ENCODE measurements around the gene TMEM50A. TPM values are rescaled to one million over a fixed set of nuclear protein-coding genes. Genes with fewer than 3 reads are reported as not detected.

TMEM50A gene
- total and polyA plus RNA-seq, 2 of the 13 experiments (the other 11 are each of a cell fraction or from before 2014, with no cell fraction given), result 51.2 to 61.2 TPM

GRCh38 chr1:25338188-25338981, at the start of gene TMEM50A (continued):
- TF ChIP-seq KLF11 (CRISPR knock-in tag; IDR thresholded peaks at IDR 0.05), result 0 out of 2 replicates have a peak, but pooled peaks have one; percentile 59
- TF ChIP-seq IKZF4 (CRISPR knock-in tag; IDR thresholded peaks at IDR 0.05; ENCODE audit: borderline replicate concordance, low read depth, not compliant biosample characterization), result no peak
- peak; percentile 37; the same call in 1 of the 2 replicates for TF ChIP-seq IRF2 (CRISPR knock-in tag; IDR thresholded peaks at IDR 0.05)
- no peak for TF ChIP-seq STAG1 (CRISPR knock-in tag; IDR thresholded peaks at IDR 0.05)
- no peak for TF ChIP-seq SIN3B (IDR thresholded peaks at IDR 0.05; ENCODE audit: low read length)
- no peak for TF ChIP-seq ZFP37 (CRISPR knock-in tag; IDR thresholded peaks at IDR 0.05; ENCODE audit: borderline replicate concordance)
- peak; percentile 69 for TF ChIP-seq SALL1 (CRISPR knock-in tag; IDR thresholded peaks at IDR 0.05)
- TF ChIP-seq FOXM1 (CRISPR knock-in tag; IDR thresholded peaks at IDR 0.05), result no peak
- TF ChIP-seq ZNF382 (CRISPR knock-in tag; IDR thresholded peaks at IDR 0.05; ENCODE audit: borderline replicate concordance), result no peak
- TF ChIP-seq HINFP (CRISPR knock-in tag; IDR thresholded peaks at IDR 0.05; ENCODE audit: low read depth), result no peak
- no peak for TF ChIP-seq ZNF280B (CRISPR knock-in tag; IDR thresholded peaks at IDR 0.05; ENCODE audit: borderline replicate concordance)
- TF ChIP-seq ATM (IDR thresholded peaks at IDR 0.05; ENCODE audit: borderline replicate concordance), result no peak
- TF ChIP-seq ZNF10 (CRISPR knock-in tag; IDR thresholded peaks at IDR 0.05; ENCODE audit: borderline replicate concordance, low read depth), result no peak
- TF ChIP-seq XBP1 (CRISPR knock-in tag; IDR thresholded peaks at IDR 0.05), result no peak
- TF ChIP-seq GFI1 (CRISPR knock-in tag; IDR thresholded peaks at IDR 0.05; ENCODE audit: borderline replicate concordance), result peak; percentile 32; the same call in 1 of the 2 replicates
- TF ChIP-seq GLI4 (CRISPR knock-in tag; IDR thresholded peaks at IDR 0.05; ENCODE audit: borderline replicate concordance), result peak; percentile 62; the same call in 1 of the 2 replicates
- no peak for TF ChIP-seq ZNF18 (CRISPR knock-in tag; IDR thresholded peaks at IDR 0.05; ENCODE audit: insufficient replicate concordance)
- TF ChIP-seq DMAP1 (CRISPR knock-in tag; IDR thresholded peaks at IDR 0.05), result peak; percentile 63; the same call in 1 of the 2 replicates
- TF ChIP-seq JDP2 (CRISPR knock-in tag; IDR thresholded peaks at IDR 0.05; ENCODE audit: borderline replicate concordance), result no peak
- TF ChIP-seq KDM4B (CRISPR knock-in tag; IDR thresholded peaks at IDR 0.05), result no peak
- 0 out of 2 replicates have a peak, but pooled peaks have one; percentile 64 for TF ChIP-seq NR0B2 (CRISPR knock-in tag; IDR thresholded peaks at IDR 0.05)
- TF ChIP-seq SAP130 (CRISPR knock-in tag; IDR thresholded peaks at IDR 0.05; ENCODE audit: low read depth), result peak; percentile 86
- no peak for TF ChIP-seq MEIS2 (CRISPR knock-in tag; IDR thresholded peaks at IDR 0.05)
- 0 out of 2 replicates have a peak, but pooled peaks have one; percentile 26 for TF ChIP-seq E2F5 (CRISPR knock-in tag; conservative IDR thresholded peaks at IDR 0.05)
- TF ChIP-seq ZNF766 (CRISPR knock-in tag; IDR thresholded peaks at IDR 0.05; ENCODE audit: borderline replicate concordance), result no peak
